Hematopoietic multipotent progenitor cell treated with erythropoietin and hydrocortisone succinate and interleukin-3 and kit ligand, for 8 days (in vitro differentiated cells): Measurements from ENCODE around the gene ZNF385B.
"Not testable (repeated sequence)": the region's sequence is repeated elsewhere in the genome, so short reads cannot be mapped to it uniquely, and the experiment has no call there.

ENCODE experiments used
- DNase-seq: peaks from one replicate; pipeline ENCODE4 v3.0.0-alpha.2; 2015

Gene ZNF385B

GRCh38 chr2:179796213-179797007 is 65.0 kb downstream of the ZNF385B start:
- DNase-seq = peak; percentile 7

DNA sequence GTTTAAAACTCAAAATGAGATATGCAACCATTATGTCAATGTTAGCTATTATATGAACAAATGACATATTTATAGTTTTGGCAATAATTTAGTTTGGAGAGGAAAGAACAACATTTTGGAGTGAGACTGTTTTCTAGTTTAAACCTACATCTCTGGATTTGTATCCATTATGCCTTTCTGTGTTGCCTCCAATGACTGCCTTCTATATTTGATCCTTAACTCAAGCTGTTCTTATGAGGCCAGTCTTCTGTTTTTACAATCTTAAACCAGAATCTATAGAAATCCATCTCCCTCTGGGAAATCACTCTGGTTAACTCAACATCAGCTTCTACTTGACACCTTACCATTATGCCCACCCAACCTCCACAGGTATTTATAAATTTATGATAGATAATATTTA is 67.5 kb downstream of the ZNF385B start:
- no peak for DNase-seq

DNA sequence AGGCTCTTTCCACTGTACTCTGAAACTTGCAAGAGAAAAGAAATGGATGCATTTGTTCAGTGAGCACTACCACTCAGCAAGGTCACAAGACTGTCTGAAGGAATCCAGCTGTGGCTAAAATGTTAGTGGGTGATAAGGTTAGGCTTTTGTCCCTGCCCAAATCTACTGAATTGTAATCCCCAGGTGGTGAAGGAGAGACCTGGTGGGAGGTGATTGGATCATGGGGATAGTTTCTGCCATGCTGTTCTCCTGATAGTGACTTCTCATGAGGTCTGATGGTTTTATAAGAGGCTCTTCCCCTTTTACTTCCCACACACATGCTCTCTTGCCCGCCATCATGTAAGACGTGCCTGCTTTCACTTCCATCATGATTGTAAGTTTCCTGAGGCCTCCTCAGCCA is 68.2 kb downstream of the ZNF385B start:
- peak; percentile 12 for DNase-seq

DNA sequence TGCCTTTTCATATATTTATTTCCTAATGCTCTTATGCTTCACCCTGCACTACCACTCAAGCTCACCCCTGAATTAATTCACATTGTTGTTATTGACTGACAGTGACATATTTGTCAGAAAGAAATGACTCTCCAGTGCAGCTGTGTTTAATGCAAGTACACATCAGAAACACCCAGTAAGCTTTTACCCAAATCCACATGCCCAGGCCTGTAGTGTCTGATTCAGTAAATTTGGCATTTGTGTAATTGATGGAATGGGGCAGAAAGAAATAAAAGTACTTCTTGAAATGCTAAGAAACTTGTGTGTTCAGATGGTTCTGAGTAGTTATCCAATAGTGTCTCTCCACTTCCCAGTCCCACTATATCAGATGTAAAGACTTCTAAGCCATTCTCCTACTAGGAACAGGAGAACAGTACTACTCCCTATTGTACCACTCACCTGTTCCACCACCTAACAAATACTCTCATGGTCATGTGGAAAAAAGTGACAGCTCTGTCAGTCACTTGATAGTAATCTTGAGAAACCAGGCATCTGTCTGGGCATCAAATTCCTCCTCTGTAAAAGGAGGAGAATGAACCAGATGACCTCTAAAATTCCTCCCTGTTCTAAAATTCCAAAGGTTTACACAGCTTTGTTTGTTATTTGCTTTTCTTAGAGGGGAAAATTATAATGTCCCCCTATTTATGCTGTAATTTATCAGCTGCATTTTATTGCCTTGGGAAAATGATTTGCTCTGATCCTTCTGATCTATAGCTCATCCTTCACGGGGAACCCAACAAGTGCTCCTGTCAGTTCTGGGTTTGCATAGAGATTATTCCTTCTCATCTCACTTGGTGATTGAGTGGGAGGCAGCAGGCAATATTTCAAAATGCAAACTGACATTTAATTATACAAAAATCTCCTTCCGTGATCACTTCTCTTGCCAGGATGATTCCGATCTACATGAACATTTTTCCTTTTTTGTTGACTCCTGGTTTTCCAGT is 70.9 kb downstream of the ZNF385B start:
- no peak for DNase-seq

GRCh38 chr2:179788104-179788503 is 73.3 kb downstream of the ZNF385B start:
- peak; percentile 66 for DNase-seq

GRCh38 chr2:179787601-179788000 is 73.8 kb downstream of the ZNF385B start:
- peak; percentile 75 for DNase-seq

GRCh38 chr2:179785902-179786301 is 75.5 kb downstream of the ZNF385B start:
- DNase-seq = no peak

GRCh38 chr2:179782346-179782745 is 79.1 kb downstream of the ZNF385B start:
- not testable (repeated sequence) for DNase-seq

DNA sequence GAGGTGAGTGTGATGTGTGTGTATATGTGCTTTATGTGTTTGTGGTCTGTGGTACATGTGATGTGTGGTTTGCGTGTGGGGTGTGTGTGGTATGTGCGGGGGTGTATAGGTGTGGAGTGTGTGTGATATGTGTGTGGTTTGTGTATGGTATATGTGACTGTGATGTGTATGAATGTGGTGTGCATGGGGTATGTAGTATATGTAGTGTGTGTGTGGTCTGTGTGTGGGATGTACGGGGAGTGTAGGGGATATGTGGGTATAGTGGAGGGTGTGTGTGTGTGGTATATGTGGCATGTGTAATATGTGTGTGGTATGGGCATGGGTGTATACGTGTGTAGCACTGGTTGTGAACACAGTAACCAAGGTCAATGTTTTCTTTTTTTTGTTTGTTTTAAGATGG is 87.4 kb downstream of the ZNF385B start:
- no peak for DNase-seq

DNA sequence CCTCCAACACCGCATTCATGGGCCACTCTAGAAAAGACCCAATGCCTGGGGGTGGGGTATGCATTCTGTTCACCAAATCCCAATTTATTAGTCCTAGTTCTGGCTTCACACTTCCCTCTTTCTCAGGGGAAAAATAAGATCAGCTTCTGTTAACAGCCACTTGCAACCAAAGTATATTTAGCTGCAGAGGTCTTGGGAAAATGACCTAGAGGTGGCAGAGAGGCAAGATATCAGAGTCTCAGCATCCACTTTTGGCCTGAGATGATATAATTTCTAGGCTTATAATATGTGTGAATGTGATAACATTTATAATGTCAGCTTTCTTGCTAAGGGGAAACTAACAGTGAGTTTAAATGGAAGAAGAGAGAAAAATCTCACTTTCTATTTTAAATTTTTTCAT is 89.1 kb downstream of the ZNF385B start:
- DNase-seq = no peak

GRCh38 chr2:179771791-179772190 is 89.6 kb downstream of the ZNF385B start:
- no peak for DNase-seq

- DNase-seq = no peak
These were observed 91.4 kb downstream of the ZNF385B start for GRCh38 chr2:179770029-179770428.

DNA sequence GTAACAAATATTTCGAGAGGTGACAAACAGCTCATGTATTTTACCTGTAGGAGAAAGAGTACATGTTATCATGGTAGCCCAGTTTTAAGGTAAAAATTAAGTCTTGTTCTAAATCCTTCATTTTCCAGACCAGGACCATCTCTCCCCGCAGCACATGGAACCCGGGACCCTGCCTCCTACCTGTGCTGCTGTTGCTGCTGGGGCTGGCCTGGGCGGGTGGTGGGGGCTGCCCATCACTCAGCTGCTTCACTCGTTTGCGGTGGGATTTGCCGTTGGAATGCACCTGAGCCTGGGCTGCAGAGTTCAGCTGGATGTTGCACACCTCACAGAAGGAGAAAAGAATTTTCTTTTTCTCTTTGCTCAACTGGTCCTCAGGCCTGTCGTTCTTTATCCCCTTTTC is 92.1 kb downstream of the ZNF385B start:
- no peak for DNase-seq

GRCh38 chr2:179768765-179769164 is 92.6 kb downstream of the ZNF385B start:
- DNase-seq = no peak

- no peak for DNase-seq
These were observed 95.7 kb downstream of the ZNF385B start for GRCh38 chr2:179765666-179766065.

DNA sequence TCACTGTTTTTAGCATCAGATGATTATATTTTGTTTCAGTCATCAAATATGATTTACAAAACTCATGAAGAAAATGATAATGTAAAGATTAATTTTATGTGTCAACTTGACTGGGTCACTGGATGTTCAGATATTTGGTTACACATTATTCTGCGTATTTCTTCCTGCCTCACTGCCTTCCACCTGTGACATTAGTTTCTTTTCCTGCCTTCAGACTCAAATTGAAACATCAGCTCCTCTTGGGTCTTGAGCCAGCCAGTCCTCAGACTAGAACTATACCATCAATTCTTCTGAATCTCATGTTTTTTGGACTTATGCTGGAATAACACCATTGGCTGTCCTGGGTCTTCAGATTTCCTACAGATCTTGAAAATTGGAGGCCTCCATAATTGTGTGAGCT is 96.7 kb downstream of the ZNF385B start:
- no peak for DNase-seq

DNA sequence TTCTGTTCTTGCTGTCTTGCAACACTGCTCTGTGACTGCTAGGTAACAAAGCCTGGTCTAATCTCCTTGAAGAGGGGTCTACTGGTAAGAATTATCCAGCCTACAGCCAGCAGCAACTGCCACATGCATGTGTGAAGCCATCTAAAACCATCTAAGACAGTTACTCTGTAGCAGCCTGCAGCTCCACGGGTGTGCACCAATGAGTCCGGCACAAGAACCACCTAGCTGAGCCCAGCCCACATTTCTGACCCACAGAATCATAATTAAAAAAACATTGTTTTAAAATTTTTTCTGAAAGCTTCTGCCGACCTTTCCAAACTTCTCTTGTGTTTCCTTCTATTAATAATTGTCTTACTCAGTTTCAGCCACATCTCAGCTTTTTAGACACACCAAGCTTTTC is 102.8 kb downstream of the ZNF385B start:
- no peak for DNase-seq

GRCh38 chr2:179751163-179751809 is 110.1 kb downstream of the ZNF385B start:
- DNase-seq = peak; percentile 20

DNA sequence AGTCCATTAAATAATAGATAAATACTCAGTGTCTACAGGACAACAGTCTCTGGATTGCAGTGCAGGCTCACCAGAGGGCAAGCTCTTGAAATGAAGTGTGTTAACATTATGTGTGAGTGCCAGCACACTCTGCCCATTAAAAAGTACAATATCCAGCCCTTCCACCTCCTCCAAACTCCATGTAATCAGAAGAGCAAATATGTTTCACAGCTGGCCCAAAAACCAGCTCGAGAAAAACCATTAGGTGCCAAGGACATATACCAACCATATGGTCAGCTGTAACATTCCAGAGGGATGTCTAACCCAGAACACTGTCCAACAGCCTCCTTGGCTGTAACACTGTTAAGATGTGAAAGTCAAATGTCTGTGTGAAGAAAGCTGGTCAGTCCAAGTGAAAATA is 112.2 kb downstream of the ZNF385B start:
- DNase-seq = no peak

DNA sequence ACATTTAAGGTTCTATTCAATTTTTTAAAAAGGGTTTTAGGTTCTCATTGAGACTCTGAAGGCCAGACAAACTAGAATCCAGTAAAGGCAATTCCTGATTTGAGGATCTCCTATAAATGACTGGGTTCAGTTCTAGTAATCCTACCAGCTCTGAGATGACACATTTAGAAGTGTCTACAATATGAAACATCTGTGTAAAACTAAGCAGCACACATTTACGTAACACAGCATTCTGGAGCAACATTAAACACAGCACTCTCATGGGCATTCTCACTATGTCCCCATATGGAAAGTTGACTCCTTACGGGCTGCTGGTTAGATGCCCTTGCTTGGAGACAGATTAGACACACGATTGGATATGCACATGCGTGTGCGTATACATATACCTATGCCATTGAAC is 114.4 kb downstream of the ZNF385B start:
- DNase-seq = no peak

- no peak for DNase-seq
These were observed 115.7 kb downstream of the ZNF385B start for GRCh38 chr2:179745635-179746256.

GRCh38 chr2:179744401-179744800 is 117.0 kb downstream of the ZNF385B start:
- no peak for DNase-seq

DNA sequence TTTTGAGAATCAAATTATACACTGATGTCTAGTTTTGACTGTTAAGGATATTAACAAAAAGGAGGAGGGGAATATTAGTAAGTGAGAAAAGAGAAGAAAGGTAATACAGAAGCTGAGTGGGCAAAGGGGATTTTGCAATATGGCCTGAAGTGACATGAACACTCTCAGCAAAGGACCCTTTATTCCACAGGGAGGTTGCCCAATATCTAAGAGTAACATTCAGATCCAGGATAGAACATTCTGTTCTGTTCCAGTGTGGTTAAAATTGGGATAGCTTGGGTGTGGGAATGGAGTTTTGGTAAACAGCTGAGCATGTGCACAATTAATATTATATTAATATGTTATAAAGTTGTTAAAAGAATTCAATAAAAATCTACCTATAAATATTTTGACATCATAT is 120.1 kb downstream of the ZNF385B start:
- no peak for DNase-seq
